Smooth muscle cell of the pulmonary artery (primary cell): ENCODE data around the gene GAPDHS. TPM values are rescaled to one million over a fixed set of nuclear protein-coding genes. Genes with fewer than 3 reads are reported as not detected.

Source experiments
- total RNA-seq: library from RNA; depleted of rRNA; stranded (reverse); fragments of >200 nt; gene quantifications from 2 replicates; pipeline ENCODE4 v1.2.3, GENCODE V29; 2014

Gene GAPDHS
- total RNA-seq, result not detected in 2 replicates

DNA sequence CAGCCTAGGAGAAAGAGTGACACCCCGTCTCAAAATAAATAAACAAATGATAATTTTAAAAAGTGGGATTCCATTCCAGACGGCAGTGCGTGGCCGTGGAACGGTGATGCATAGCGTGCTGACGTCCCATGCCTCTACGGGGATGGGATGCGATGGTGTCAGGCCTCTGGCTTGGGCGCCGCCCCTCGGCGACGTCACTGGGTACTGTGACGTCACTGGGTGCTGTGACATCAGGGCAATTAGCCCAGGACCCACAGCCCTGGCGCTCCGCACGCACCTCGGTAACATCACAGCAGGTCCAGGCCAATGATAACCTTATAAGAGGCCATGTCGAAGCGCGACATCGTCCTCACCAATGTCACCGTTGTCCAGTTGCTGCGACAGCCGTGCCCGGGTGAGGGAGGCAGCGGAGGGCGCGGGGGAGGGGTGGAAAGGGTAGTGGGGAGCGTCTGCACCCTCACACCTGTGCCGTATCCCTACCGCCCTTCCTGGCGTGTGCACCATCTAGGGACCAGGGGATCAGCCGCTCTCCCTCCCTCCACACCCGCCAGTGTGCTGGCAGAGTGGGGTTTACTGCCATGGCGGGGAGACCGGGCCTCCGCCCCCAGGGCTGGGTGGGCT is at the start of gene GAPDHS:
Gene GAPDHS (plus strand): TSS at position 256 of the 621 bp plus-strand sequence. CDS start 72 bp downstream, at position 328.

DNA sequence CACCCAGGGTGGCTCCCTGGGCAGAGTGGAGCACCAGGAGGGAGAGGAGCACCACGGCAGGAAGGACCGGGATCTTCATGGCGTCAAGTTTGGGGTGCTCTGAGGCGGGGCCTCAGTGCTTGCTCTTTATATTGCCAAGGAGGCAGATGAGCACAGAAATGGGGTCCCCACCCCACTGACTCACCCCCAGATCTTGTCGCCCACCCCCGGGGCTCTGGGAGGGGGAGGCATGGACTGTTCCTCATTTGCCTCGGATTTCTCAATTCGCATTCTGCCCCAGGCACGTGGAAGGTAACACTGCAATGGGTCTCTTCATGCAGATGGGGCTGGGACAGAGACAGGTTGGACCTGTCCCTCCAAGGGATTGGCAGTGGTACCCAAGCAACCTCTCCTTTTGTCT is 42.9 kb upstream of the GAPDHS start, which contains the start of gene KRTDAP:
Gene KRTDAP (minus strand): TSS at position 101 of the 400 bp plus-strand sequence. CDS start 22 bp downstream, at position 79.

DNA sequence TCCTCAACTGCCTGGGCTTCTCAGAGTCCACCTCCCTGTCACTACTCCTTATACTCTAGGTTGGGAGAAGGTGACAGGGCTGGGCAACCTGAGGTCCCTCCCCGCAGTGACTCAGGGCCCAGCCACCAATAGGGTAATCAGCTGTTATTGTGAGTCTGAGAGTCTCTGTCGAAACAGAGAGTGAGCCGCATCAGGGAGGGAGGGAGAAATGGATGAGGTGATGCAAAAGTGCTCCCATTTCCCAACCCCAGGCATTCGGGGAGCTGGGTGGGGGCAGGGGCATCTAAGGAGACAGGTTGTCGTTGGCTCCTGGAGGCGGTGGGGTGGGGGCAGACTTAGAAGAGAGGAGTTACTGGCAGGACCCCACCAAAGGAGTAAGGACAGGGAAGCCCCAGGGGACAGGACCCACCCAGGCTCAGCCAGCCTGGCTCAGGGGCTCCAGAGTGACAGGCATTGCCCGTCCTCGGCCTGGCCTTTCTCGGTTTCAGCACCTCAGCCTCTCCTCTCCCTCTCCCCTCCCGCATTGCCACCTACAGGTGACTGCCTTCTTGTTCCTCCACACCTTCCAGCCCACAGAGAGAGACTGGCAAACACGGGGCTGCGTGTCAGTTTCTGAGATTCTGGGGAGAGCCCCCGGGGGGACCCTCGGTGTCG is 19.5 kb upstream of the GAPDHS start, which contains the start of gene DMKN:
Gene DMKN (minus strand): TSS at position 22 of the 654 bp plus-strand sequence. CDS start 174 bp downstream, outside the sequence.

DNA sequence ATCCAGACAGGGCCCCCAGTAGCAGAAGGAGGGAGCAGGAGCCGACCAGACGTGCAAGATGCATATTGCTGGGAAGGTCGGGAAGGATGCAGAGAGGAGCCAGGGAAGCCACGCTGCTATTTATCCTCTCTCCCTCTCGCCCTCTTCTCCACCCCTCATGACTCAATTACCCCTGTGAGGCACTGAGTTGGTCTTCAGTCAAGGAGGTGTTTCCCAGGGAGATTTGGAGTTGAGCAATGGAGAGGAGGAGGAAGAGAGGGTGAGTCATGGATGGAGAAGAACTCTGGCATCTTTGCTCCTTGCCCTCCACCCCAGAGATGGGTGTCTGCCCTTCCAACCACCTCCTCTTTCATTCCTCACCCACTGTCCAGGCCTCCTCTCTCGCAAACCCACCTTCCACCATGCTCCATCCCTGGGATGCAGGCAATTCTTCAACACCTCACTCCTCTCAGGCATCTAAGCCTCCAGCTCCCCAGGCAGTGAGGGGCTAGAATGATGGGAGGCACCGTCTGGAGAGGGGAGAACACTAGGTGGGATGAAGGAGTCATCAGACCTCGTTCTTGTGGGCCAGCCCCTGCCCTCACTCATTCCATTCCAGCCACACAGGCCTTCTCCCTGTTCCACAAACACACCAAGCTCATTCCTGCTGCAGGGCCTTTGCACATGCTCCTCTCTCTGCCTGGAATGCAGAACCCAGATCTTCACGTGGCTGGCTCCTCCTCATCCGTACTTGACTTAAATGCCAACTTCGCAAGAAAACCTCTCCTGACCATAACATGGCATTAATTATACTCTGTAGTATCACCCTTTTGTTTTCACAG is 4.8 kb upstream of the GAPDHS start, which contains the start of gene SBSN:
Gene SBSN (minus strand): TSS at position 94 of the 821 bp plus-strand sequence. CDS start 30 bp downstream, at position 64.

DNA sequence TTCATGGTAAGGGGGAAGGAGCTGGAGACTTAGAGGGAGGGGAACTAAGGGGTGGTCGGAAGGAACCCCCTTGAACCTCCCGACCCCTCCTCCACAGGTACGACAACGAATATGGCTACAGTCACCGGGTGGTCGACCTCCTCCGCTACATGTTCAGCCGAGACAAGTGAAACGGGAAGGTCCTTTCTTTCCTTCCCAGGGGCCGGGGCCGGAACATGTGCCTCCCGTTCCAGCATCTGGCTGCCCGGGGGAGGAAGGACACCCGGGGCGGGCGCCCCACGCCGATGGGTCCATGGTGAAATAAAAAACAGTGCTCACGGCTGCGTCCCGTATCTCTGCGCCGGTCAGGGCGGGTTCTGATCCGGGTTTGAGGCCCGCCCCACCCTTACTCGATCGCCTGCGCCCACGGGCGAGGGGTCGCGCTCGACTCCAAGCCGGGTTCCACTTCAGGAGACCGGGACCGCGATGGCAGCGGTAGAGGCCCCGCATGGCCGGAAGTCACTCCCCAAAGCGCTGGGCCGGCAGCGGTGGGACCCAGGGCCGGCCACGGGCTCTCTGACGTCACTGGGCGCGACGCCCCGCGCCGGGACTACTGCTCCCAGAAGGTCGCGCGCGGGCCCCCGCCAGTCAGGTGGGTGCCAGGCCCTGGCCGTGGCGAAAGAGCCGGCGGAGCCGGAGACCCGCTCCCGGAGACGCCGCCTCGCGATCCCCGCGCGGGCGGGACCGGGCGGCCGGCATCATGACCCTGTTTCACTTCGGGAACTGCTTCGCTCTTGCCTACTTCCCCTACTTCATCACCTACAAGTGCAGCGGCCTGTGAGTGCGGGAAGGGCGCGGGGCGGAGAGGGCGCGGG is 12.0 kb downstream of the GAPDHS start, which contains the start of gene TMEM147:
Gene TMEM147 (plus strand): TSS at position 626 of the 854 bp plus-strand sequence. CDS start 114 bp downstream, at position 740.

DNA sequence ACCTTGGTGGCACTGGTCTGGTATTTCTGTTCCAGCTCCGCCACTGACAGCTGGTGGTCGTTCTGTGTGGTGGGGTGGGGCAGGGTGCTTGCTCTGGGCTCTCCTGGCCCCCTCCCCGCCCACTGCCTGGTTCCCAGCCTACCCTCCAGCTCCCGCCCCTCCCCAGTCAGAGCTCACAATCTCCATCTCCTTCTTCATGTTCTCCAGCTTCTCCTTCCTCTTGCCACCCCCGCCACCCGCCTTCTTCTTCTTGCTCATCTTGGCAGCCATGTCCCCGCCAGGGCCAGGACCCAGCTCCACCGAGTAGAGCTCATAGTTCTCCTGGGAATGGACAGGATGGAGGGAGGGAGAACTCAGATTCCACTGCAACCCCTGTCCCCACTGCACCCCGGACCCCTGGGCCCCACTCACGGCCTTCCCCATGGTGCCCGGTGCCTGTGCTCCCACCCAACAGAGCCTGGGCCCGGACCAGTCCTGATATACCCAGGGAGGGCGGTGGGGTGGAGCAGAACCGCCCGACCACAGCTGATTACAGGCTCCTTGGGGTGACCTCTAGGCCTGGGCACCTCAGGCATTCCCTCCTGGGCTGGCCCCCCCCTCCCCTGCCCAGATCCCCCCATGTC is 30.1 kb downstream of the GAPDHS start, which contains the start of gene ATP4A:
Gene ATP4A (minus strand): TSS at position 452 of the 623 bp plus-strand sequence. CDS start 29 bp downstream, at position 423.

DNA sequence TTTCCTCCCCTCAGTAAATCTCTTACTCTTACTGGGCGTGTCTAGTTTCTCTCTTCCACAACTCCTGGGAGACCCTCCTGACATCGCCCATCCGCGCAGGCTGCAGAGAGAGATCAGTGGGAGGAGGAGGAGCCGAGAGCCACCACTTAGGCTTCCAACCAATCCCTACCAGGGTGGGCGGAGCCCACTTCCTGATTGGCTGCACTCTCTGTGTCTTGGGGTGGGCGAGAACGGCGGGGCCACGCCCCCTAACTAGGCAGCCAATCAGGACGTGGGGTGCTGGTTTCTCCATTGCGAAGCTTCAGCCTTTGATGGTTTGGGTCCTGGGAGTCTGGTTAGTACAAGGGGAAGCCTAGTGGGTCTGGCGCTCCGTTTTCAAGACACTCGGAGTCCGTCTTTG is 52.6 kb downstream of the GAPDHS start, which contains the start of gene PMIS2:
Gene PMIS2 (plus strand): TSS at position 326 of the 400 bp plus-strand sequence. CDS start 87 bp downstream, outside the sequence.

Other genes starting within 250 kb of the GAPDHS start
- not detected in 2 replicates for gene MAG, start 241.3 kb upstream of the GAPDHS start, total RNA-seq
- 0.40 and 0.78 TPM in 2 replicates for gene CD22, start 204.3 kb upstream of the GAPDHS start, total RNA-seq
- not detected in 2 replicates for gene FFAR1, start 185.6 kb upstream of the GAPDHS start, total RNA-seq
- not detected in 2 replicates for gene FFAR3, start 175.0 kb upstream of the GAPDHS start, total RNA-seq
- gene GPR42, start 162.4 kb upstream of the GAPDHS start, total RNA-seq, result 0.07 TPM in 1 of 2 replicates, not detected in the other
- not detected in 2 replicates for gene FFAR2, start 85.2 kb upstream of the GAPDHS start, total RNA-seq
- not detected in 2 replicates for gene KRTDAP, start 43.0 kb upstream of the GAPDHS start, total RNA-seq
- 2.1 and 3.6 TPM in 2 replicates for gene DMKN, start 19.8 kb upstream of the GAPDHS start, total RNA-seq
- 4.5 and 6.7 TPM in 2 replicates for gene SBSN, start 5.1 kb upstream of the GAPDHS start, total RNA-seq
- gene TMEM147, start 12.2 kb downstream of the GAPDHS start, total RNA-seq, result 73.0 and 101 TPM in 2 replicates
- gene ATP4A, start 30.2 kb downstream of the GAPDHS start, total RNA-seq, result not detected in 2 replicates
- not detected in 2 replicates for gene PMIS2, start 52.7 kb downstream of the GAPDHS start, total RNA-seq
- 5.6 and 7.4 TPM in 2 replicates for gene HAUS5, start 79.3 kb downstream of the GAPDHS start, total RNA-seq
- 33.4 and 35.7 TPM in 2 replicates for gene RBM42, start 95.6 kb downstream of the GAPDHS start, total RNA-seq
- gene ETV2, start 108.3 kb downstream of the GAPDHS start, total RNA-seq, result 0.13 TPM in 1 of 2 replicates, not detected in the other
- 188 and 222 TPM in 2 replicates for gene COX6B1, start 114.9 kb downstream of the GAPDHS start, total RNA-seq
- gene UPK1A, start 133.1 kb downstream of the GAPDHS start, total RNA-seq, result 0.10 and 0.13 TPM in 2 replicates
- gene ZBTB32, start 171.1 kb downstream of the GAPDHS start, total RNA-seq, result not detected in 2 replicates
- gene KMT2B, start 184.5 kb downstream of the GAPDHS start, total RNA-seq, result 10.3 and 15.1 TPM in 2 replicates
- gene IGFLR1, start 209.0 kb downstream of the GAPDHS start, total RNA-seq, result 0.73 and 0.85 TPM in 2 replicates
- gene U2AF1L4, start 212.0 kb downstream of the GAPDHS start, total RNA-seq, result 6.1 and 8.9 TPM in 2 replicates
- gene PSENEN, start 212.2 kb downstream of the GAPDHS start, total RNA-seq, result 12.4 and 17.2 TPM in 2 replicates
- 9.0 and 10.0 TPM in 2 replicates for gene LIN37, start 215.1 kb downstream of the GAPDHS start, total RNA-seq
- 106 and 161 TPM in 2 replicates for gene HSPB6, start 223.6 kb downstream of the GAPDHS start, total RNA-seq
- 5.4 and 6.3 TPM in 2 replicates for gene PROSER3, start 224.7 kb downstream of the GAPDHS start, total RNA-seq
- gene ARHGAP33, start 242.1 kb downstream of the GAPDHS start, total RNA-seq, result 3.1 and 5.5 TPM in 2 replicates